IPS-NIHi7 (cell line): Measurements from ENCODE around the gene NRCAM.
"Not testable (repeated sequence)": the region's sequence is repeated elsewhere in the genome, so short reads cannot be mapped to it uniquely, and the experiment has no call there.

Source experiments
- DNase-seq: peaks from one replicate; pipeline ENCODE4 v3.0.0; 2012; ENCODE audit warnings: mixed read lengths; ENCODE audit errors: extremely low spot score

Gene NRCAM

GRCh38 chr7:108396080-108396479 lies 60.2 kb downstream of the NRCAM start:
- no peak for DNase-seq

DNA sequence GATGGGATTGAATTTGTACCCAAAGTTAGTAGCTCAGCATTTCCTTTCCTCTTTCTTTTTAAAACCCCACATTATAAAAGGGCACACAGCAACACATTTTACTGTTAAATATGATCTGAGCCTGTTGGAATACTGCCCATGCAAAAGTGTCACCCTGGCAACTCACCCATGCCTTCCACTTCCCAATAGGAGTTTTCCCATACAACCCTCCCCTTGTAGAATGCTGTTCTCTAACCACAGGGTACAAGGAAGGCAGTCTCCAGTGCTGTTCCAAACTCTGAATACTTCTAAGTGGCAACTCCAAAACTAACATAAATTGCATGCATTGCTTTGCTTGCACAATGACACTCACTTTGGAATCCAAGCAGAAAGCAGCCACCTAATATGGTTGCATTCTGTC lies 60.8 kb downstream of the NRCAM start:
- no peak for DNase-seq

DNA sequence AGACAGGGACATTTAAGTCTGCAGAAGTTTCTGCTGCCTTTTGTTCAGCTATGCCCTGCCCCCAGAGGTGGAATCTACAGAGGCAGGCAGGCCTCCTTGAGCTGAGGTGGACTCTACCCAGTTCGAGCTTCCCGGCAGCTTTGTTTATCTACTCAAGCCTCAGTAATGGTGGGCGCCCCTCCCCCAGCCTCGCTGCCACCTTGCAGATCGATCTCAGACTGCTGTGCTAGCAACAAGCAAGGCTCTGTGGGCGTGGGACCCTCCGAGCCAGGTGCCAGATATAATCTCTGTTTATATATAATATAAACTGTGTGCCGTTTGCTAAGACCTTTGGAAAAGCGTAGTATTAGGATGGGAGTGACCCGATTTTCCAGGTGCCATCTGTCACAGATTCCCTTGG lies 63.1 kb downstream of the NRCAM start:
- DNase-seq: not testable (repeated sequence)

DNA sequence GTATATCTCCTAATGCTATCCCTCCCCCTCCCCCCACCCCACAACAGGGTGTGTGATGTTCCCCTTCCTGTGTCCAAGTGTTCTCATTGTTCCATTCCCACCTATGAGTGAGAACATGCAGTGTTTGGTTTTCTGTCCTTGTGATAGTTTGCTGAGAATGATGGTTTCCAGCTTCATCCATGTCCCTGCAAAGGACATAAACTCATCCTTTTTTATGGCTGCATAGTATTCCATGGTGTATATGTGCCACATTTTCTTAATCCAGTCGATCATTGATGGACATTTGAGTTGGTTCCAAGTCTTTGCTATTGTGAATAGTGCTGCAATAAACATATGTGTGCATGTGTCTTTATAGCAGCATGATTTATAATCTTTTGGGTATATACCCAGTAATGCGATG lies 68.5 kb downstream of the NRCAM start:
- DNase-seq: not testable (repeated sequence)

DNA sequence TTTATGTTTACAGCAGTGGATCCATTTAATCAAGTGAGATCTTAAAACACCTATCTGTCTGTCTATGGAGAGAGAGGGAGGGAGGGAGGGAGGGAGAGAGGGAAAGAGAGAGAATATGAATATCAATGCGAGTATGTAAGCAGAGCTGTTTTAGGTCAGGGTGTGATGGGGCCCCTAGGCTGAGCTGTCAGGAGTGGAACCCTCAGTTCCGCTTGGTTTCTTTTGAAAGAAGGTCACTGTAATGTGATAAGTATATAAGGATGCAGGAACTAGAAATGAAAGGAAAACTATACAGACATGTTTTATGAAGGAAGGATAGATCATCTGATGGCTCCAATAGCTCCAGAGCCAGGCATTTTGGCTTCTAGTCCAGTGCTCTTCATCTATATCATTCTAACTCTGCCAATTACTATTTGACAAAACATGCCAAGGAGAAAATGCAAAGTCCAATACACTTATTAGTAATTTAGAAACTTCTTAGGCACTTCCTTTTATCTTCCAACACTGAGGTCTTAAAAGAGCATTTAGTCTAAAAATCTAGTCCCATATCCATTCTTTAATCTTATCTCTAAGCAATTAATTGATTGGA lies 70.3 kb downstream of the NRCAM start:
- DNase-seq: no peak

GRCh38 chr7:108384716-108385483 lies 71.3 kb downstream of the NRCAM start:
- DNase-seq: peak; percentile 43

GRCh38 chr7:108382932-108383331 lies 73.3 kb downstream of the NRCAM start:
- DNase-seq: no peak

- no peak for DNase-seq
These were observed 75.7 kb downstream of the NRCAM start for GRCh38 chr7:108380517-108380916.

DNA sequence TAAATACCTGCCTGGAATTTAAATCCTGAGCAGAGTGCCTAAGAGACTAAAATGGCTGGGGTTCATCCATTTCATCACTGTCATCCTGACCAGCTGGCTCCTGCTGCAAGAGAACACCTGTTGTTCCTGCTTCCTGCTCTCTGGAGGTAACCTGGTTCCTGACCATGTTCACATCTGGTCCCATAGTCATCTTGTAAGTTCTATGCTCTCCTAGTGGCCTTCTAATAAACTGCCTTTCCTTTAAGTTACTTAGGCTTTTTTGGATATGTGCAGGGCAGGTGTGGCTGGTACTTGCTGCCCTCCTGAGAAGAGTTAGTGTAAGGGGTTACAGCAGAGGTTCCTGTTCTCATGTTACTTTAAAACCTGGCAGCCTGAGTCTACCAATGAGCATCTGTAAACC lies 80.0 kb downstream of the NRCAM start:
- no peak for DNase-seq

DNA sequence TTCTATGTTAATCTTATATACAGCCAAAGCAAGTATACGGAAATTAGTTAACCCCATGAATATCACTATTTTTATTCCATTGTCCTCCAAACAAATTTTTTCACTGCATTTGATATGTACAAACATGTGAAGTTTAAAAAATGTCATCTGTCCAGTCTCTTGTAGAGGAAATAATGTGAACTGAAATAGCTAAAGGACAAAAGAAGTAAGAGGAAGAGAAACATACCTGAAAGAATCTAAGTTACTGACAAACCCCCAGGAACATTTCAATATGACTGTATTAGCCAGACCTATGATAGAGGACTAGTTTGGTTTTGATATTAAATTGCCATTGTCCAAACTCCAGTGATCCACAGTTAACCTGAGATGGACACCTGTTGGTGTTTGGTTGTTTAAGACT lies 80.6 kb downstream of the NRCAM start:
- DNase-seq: no peak

DNA sequence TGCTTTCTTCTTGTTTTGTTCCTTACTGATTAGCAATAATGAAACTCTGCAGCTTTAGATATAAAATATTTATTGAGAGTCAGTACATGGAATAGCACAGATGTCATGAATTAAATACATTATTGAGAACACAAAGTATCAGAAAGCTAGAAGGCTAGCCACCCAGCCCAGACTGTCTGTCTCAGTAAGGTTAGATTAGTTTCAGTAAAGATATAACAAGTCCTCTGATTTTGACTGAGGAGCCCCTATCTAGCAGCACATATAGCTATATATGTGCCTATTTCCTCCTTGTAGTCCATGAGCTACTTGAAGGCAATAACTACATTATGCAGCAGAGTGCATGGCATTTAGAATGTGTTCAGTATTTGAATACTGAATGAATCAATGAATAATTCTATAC lies 81.3 kb downstream of the NRCAM start:
- DNase-seq: no peak

DNA sequence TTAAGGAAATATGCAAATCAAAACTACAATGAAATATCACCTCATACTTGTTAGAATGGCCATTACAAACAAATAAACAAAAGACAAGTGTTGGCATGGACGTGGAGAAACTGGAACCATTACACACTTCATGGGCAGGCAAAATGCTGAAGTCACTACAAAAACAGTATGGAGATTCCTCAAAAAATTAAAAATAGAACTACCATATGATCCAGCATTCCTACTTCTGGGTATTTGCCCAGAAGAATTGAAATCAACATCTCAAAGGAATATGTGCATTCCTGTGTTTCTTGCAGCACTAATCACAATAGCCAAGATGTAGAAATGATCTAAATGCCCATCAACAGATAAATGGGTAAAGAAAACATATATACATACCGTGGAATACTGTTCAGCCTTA lies 83.6 kb downstream of the NRCAM start:
- DNase-seq: no peak

GRCh38 chr7:108370616-108371015 lies 85.6 kb downstream of the NRCAM start:
- DNase-seq: no peak

DNA sequence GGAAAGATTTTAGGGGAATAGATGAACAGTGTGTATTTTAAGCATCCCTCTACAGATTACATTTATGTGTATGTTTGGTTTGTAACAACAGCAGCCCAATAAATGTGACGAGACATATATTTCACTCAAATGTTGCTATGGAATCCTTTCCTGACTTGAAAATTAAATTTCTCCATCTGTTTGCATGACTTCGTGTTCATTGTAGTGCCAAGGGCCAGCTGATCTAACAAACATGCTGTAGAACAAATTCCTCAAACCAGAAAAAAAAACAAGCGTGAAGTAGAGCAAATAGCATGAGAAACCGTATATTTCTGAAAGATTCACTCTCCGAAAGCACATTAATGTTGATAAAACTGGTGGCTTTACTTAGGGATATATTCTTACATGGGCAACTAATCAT lies 87.8 kb downstream of the NRCAM start:
- DNase-seq: no peak

DNA sequence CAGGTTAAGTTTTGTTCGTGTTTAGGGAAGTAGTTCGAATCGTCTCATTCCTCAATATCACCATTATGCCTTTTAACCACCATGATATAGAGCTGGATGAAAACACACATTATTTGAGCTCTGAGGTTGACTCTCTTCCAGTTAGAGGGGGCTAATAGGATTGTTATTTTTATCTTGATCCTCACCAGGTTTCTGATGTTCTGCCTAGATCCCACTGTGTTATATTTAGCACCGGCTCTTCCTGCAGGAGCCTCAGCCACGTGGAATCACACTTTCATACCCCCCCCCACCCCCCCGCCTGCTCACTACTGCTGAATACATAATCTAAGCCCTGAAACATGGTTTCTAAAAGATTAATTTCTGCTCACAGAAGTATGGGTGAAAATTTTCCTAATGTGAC lies 88.3 kb downstream of the NRCAM start:
- no peak for DNase-seq

DNA sequence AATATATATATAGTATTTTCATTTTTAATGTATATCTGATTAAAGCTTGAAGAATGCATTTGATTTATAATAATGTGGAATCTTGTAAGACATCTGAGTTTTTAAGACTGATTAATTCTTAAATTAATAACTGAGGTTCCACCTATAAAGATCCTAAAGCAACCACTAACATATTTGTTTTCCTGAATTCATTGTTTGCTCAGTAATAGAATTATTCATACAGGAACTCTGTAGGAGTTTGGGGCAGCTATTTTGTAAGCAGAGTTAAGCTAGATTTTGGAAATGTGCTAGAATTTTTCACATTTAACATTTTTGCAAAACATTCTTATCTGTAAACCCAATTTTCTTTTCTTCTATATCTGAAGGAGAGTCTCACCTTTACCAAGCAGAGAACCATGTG lies 88.9 kb downstream of the NRCAM start:
- no peak for DNase-seq

DNA sequence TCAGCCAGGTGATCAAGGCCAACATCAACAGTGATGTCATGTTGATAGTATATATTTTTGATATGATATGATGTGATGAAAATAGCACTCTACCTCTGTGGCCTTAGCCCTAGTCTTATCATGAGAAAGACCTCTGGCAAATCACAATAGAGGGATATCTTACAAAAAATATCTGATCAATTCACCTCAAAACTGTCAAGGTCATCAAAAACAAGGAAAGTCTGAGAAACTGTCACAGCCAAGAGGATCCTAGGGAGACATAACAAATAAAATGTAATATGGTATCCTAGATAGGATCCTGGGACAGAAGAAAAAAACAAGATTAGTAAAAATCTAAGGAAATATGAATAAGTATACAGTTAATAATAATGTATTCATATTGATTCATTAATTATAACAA lies 92.6 kb downstream of the NRCAM start:
- no peak for DNase-seq

DNA sequence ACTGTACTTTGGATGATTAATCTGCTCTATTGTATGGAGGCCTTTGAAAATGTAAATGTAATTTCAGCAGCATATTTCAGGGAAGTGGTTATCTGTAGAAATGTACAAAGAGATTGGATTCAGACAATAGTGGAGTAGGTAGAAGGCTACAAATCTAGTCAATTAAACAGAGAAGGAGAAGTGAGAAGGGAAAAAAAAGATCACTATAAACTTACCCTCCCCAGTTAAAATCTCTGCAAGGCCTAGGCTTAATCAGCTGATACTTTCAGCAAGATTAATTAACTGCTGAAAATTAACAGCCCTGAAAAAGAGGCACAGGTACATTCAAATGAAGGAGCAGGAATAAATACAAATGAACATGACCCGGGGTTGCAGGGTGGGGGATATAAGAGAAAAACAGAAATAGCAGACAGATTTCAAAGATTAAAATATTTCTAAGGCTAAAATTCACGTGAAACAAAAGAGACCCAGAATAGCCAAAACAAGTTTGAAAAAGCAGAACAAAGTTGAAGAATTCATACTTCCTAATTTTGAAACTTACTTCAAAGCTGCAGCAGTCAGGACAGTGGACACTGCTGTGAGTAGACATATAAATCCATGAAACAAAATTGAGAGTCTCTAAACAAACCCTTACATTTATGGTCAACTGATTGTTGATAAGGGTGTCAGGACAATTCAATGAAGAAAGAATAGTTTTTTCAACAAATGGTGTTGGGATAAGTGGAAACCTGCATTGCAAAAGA lies 96.0 kb downstream of the NRCAM start:
- no peak for DNase-seq

- peak; percentile 29 for DNase-seq
These were observed 97.7 kb downstream of the NRCAM start for GRCh38 chr7:108358553-108358952.

GRCh38 chr7:108351729-108352131 lies 104.5 kb downstream of the NRCAM start:
- DNase-seq: no peak

- DNase-seq: no peak
These were observed 107.3 kb downstream of the NRCAM start for GRCh38 chr7:108348913-108349312.

DNA sequence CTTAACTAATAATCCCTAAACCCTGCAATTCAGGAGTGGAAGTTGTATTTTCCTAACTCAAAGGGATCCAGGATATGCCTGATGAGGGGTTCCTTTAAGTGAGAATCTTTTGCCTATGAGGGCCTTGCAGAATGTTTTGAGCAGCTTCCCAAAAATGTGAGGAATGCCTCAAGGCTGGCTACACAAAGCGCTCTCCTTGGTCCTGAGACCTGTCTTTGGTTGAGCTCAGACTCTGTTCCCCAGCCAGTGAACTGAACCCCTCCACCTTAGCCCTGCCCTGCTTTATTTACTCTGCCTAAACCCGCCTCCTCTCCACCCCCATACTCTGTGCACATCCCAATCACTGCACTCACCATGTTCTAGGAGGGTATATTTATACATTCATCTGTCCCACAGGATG lies 108.6 kb downstream of the NRCAM start:
- DNase-seq: peak; percentile 88

GRCh38 chr7:108345710-108346336 lies 110.4 kb downstream of the NRCAM start:
- DNase-seq: no peak
